ENCODE measurements around the gene CEACAM16.
"Not testable (repeated sequence)": the region's sequence is repeated elsewhere in the genome, so short reads cannot be mapped to it uniquely, and the experiment has no call there.

- TF ChIP-seq, protein P1, sequence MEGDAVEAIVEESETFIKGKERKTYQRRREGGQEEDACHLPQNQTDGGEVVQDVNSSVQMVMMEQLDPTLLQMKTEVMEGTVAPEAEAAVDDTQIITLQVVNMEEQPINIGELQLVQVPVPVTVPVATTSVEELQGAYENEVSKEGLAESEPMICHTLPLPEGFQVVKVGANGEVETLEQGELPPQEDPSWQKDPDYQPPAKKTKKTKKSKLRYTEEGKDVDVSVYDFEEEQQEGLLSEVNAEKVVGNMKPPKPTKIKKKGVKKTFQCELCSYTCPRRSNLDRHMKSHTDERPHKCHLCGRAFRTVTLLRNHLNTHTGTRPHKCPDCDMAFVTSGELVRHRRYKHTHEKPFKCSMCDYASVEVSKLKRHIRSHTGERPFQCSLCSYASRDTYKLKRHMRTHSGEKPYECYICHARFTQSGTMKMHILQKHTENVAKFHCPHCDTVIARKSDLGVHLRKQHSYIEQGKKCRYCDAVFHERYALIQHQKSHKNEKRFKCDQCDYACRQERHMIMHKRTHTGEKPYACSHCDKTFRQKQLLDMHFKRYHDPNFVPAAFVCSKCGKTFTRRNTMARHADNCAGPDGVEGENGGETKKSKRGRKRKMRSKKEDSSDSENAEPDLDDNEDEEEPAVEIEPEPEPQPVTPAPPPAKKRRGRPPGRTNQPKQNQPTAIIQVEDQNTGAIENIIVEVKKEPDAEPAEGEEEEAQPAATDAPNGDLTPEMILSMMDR (optimal IDR thresholded peaks at IDR 0.05 in 1 of 3, IDR thresholded peaks at IDR 0.05 in 1 of 3, conservative IDR thresholded peaks at IDR 0.05 in 1 of 3; ENCODE audit: extremely low read depth in 1 of 3, insufficient read depth in 2 of 3, low read length in 3 of 3), result not testable (repeated sequence)
- not testable (repeated sequence) for TF ChIP-seq EZH2 (IDR thresholded peaks at IDR 0.05; ENCODE audit: low read length)
Observed at GRCh38 chr19:44670027-44670426, 28.9 kb upstream of the CEACAM16 start.
